Glomerular endothelial cell (primary cell): ENCODE results near the gene MYO10. TPM values are rescaled to one million over a fixed set of nuclear protein-coding genes. Genes with fewer than 3 reads are reported as not detected.
"Not testable (repeated sequence)": the region's sequence is repeated elsewhere in the genome, so short reads cannot be mapped to it uniquely, and the experiment has no call there.

Source experiments
- DNase-seq: peaks from one replicate; pipeline ENCODE4 v3.0.0-alpha.2; 2011; ENCODE audit warnings: low read depth, low spot score; ENCODE audit errors: extremely low read depth
- total RNA-seq: library from RNA; depleted of rRNA; stranded (reverse); fragments of >200 nt; gene quantifications from 2 replicates; pipeline ENCODE4 v1.2.3, GENCODE V29; 2015

Gene MYO10
- total RNA-seq, result 76.9 and 167 TPM in 2 replicates

- DNase-seq, result no peak
These were observed at the start of gene MYO10 for GRCh38 chr5:16936150-16936988. TSS of gene MYO10 (minus strand) at chr5:16936288. CDS start at chr5:16935808, 480 bp downstream.

- not testable (repeated sequence) for DNase-seq
These were observed 49.2 kb upstream of the MYO10 start for GRCh38 chr5:16985304-16985703.

GRCh38 chr5:16983972-16984371, 47.9 kb upstream of the MYO10 start:
- no peak for DNase-seq

GRCh38 chr5:16983022-16983639, 47.0 kb upstream of the MYO10 start:
- no peak for DNase-seq

- no peak for DNase-seq
These were observed 45.6 kb upstream of the MYO10 start for GRCh38 chr5:16981700-16982099.

GRCh38 chr5:16980983-16981382, 44.9 kb upstream of the MYO10 start:
- DNase-seq, result no peak

GRCh38 chr5:16978296-16978695, 42.2 kb upstream of the MYO10 start:
- no peak for DNase-seq

- no peak for DNase-seq
These were observed 40.5 kb upstream of the MYO10 start for GRCh38 chr5:16976625-16977008.

GRCh38 chr5:16975950-16976624, 40.0 kb upstream of the MYO10 start:
- DNase-seq, result no peak

GRCh38 chr5:16974981-16975380, 38.9 kb upstream of the MYO10 start:
- no peak for DNase-seq

- no peak for DNase-seq
These were observed 34.7 kb upstream of the MYO10 start for GRCh38 chr5:16970826-16971225.

- no peak for DNase-seq
These were observed 34.2 kb upstream of the MYO10 start for GRCh38 chr5:16970260-16970659.

GRCh38 chr5:16965581-16965980, 29.5 kb upstream of the MYO10 start:
- DNase-seq, result no peak

- DNase-seq, result no peak
These were observed 27.7 kb upstream of the MYO10 start for GRCh38 chr5:16963821-16964220.

- no peak for DNase-seq
These were observed 25.0 kb upstream of the MYO10 start for GRCh38 chr5:16961131-16961530.

- DNase-seq, result no peak
These were observed 21.5 kb upstream of the MYO10 start for GRCh38 chr5:16957304-16958196.

GRCh38 chr5:16953729-16954128, 17.6 kb upstream of the MYO10 start:
- DNase-seq, result no peak

- DNase-seq, result no peak
These were observed 17.0 kb upstream of the MYO10 start for GRCh38 chr5:16952968-16953671.

- no peak for DNase-seq
These were observed 10.6 kb upstream of the MYO10 start for GRCh38 chr5:16946725-16947124.
